IPS-20b (cell line): ENCODE data around the gene CD52.

Source experiments
- H3K27ac ChIP-seq: one replicate; pipeline ENCODE4 v1.5.1; 2013; ENCODE audit warnings: low read length
- H3K27me3 ChIP-seq: 2 replicates; pipeline ENCODE4 v1.6.1; 2013; ENCODE audit warnings: mild to moderate bottlenecking, low read length, inconsistent platforms; ENCODE audit not compliant: insufficient read depth
- H3K36me3 ChIP-seq: 2 replicates; pipeline ENCODE4 v1.6.1; 2013; ENCODE audit warnings: low read depth, mild to moderate bottlenecking, inconsistent platforms, low read length, moderate library complexity; ENCODE audit not compliant: insufficient read depth
- H3K4me1 ChIP-seq: 2 replicates; pipeline ENCODE4 v1.6.1; 2013; ENCODE audit warnings: mild to moderate bottlenecking, control low read depth, inconsistent platforms, low read length, moderate library complexity; ENCODE audit not compliant: insufficient read depth
- H3K4me3 ChIP-seq: 2 replicates; pipeline ENCODE4 v1.5.1; 2013; ENCODE audit warnings: mild to moderate bottlenecking, low read length, inconsistent platforms
- H3K9ac ChIP-seq: 2 replicates; pipeline ENCODE4 v1.6.1; 2013; ENCODE audit warnings: low read depth, mild to moderate bottlenecking, inconsistent platforms, low read length, moderate library complexity
- H3K9me3 ChIP-seq: 2 replicates; pipeline ENCODE4 v1.6.1; 2013; ENCODE audit warnings: mild to moderate bottlenecking, low read depth, low read length, inconsistent platforms; ENCODE audit not compliant: insufficient read depth

Gene CD52

DNA sequence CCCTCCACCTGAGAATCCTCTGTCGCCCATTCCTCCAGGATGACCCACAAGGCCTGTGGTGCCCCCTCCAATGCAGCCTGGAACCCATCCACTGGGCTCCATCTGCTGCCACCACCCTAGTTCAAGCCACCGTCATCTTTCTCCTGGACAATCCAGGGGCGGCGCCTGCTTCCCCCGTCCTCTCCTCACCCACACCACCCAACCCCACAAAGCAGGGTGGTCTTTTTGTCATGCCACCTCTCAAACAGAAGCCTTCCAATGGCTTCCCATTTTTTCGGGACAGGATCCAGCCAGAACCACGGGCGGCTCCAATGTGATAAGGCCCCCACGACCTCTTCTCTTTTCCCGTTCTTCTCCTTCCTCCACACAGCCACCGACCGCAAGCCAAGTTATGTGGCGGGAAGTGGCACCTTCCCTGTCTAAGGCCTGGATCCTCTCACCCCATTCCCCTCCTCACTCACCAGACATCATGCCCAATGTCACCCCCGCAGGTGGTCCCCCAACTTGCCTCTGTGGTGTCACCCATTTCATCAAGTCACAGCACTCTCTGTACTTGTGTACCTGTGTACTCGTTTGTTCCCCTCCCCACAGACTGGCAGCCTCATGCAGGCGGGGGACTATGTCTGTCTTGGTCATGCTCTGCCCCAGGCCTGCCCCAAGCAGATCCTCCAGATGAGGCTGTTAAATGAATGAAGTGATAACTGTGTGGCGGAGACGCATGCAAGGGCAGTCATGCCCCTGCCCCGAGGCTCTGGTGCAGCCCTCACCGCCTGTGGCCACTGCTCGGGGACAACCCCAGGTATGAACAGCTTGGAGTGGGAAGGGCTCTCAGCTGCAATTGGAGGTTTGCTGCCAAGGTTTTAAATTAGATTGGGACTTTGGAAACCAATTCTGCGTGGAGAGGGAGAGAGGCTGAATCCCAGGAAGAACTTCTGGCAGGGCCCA lies 22.3 kb upstream of the CD52 start:
- Histone ChIP-seq H3K9me3 (no peaks in the 10 kb centered on the region), H3K27ac (no peak overlapping the region), H3K27me3 (no peaks in the 10 kb centered on the region), H3K36me3 (no peaks in the 10 kb centered on the region), H3K4me1 (peaks cover under 1% of the 10 kb centered on the region; the same call in 1 of the 2 replicates), H3K4me3 (no peak overlapping the region), H3K9ac (no peak overlapping the region)

DNA sequence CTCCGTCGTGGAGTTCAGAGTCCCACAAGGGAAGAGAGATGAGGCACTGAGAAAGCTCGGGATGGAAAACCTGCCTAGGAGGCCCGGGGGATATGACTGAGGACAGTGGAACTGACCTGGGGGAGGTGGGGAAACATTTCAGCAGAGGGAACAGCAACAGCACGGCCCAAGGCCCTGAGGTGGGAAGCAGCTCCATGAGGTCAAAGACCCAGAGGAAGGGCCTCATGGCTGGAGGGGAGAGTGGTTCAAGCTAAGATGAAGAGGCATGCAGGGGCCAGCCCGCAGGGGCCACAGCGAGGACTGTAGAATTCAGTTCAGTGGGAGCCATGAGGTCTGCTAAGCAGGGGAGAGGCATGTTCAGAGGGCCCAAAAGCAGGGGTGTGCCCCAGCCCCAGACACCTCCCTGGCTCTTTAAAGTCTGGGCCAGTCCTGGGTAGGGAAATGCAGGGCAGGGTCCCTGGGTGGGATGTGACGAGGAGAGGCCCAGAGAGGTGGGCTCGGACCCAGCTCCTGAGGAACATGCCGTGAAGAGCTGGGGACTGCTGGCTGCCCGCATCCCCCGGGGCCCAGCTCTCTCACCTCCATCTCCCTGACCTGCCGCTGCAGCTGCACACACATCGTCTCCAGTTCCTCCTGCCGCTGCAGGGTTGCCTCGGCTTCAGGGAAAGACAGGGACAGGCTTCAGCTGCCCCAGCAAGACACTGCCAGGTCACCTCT lies 21.3 kb upstream of the CD52 start:
- H3K4me3 ChIP-seq = no peak overlapping the region
- no peaks in the 10 kb centered on the region for H3K36me3 ChIP-seq
- no peaks in the 10 kb centered on the region for H3K9me3 ChIP-seq
- no peak overlapping the region for H3K27ac ChIP-seq
- H3K27me3 ChIP-seq = no peaks in the 10 kb centered on the region
- H3K4me1 ChIP-seq = no peaks in the 10 kb centered on the region
- H3K9ac ChIP-seq = no peak overlapping the region

- no peak overlapping the region for H3K9ac ChIP-seq
- H3K4me3 ChIP-seq = no peak overlapping the region
- no peak overlapping the region for H3K27ac ChIP-seq
- no peaks in the 10 kb centered on the region for H3K27me3 ChIP-seq
- no peaks in the 10 kb centered on the region for H3K4me1 ChIP-seq
- no peaks in the 10 kb centered on the region for H3K36me3 ChIP-seq
- no peaks in the 10 kb centered on the region for H3K9me3 ChIP-seq
These were observed 20.5 kb upstream of the CD52 start for GRCh38 chr1:26297057-26297790.

DNA sequence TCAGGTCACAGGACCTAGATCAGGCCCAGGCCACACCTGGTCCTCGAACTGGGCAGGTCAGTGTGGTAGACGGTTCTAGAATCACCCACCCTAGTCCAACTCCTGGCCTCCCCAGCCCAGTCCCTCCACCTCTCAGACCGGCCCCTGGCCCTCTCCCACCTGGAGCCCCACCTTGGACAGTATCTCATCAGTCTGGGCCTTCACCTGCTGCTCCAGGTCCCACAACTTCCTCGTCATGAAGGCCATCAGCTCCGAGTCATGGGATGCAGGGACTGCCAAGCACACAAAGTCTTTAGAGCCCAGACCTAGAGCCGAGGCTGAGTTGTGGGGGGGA lies 20.0 kb upstream of the CD52 start:
- Histone ChIP-seq H3K9ac (no peak overlapping the region), H3K36me3 (no peaks in the 10 kb centered on the region), H3K27me3 (no peaks in the 10 kb centered on the region), H3K27ac (no peak overlapping the region), H3K4me1 (no peaks in the 10 kb centered on the region; the same call in 1 of the 2 replicates), H3K9me3 (no peaks in the 10 kb centered on the region), H3K4me3 (no peak overlapping the region)

- Histone ChIP-seq H3K36me3 (no peaks in the 10 kb centered on the region), H3K4me1 (peaks cover 1% of the 10 kb centered on the region), H3K27me3 (no peaks in the 10 kb centered on the region), H3K9ac (no peak overlapping the region), H3K9me3 (no peaks in the 10 kb centered on the region), H3K4me3 (no peak overlapping the region), H3K27ac (no peak overlapping the region)
These were observed 17.0 kb upstream of the CD52 start for GRCh38 chr1:26300578-26301275.

- Histone ChIP-seq H3K9ac (no peak overlapping the region), H3K4me1 (peaks cover 10% of the 10 kb centered on the region), H3K36me3 (no peaks in the 10 kb centered on the region)
These were observed 14.9 kb upstream of the CD52 start for GRCh38 chr1:26302733-26303405.

GRCh38 chr1:26305667-26306289 lies 12.0 kb upstream of the CD52 start:
- peak overlapping the region; percentile 90 for H3K4me3 ChIP-seq
- peaks cover 10% of the 10 kb centered on the region for H3K4me1 ChIP-seq
- no peaks in the 10 kb centered on the region for H3K36me3 ChIP-seq
- peak overlapping the region; percentile 81; the same call in 1 of the 2 replicates for H3K9ac ChIP-seq
- no peak overlapping the region for H3K27ac ChIP-seq
- H3K9me3 ChIP-seq = no peaks in the 10 kb centered on the region
- no peaks in the 10 kb centered on the region for H3K27me3 ChIP-seq

More at GRCh38 chr1:26302733-26303405, 14.9 kb upstream of the CD52 start:
- Histone ChIP-seq H3K9me3 (no peaks in the 10 kb centered on the region), H3K4me3 (no peak overlapping the region), H3K27ac (no peak overlapping the region), H3K27me3 (no peaks in the 10 kb centered on the region)

DNA sequence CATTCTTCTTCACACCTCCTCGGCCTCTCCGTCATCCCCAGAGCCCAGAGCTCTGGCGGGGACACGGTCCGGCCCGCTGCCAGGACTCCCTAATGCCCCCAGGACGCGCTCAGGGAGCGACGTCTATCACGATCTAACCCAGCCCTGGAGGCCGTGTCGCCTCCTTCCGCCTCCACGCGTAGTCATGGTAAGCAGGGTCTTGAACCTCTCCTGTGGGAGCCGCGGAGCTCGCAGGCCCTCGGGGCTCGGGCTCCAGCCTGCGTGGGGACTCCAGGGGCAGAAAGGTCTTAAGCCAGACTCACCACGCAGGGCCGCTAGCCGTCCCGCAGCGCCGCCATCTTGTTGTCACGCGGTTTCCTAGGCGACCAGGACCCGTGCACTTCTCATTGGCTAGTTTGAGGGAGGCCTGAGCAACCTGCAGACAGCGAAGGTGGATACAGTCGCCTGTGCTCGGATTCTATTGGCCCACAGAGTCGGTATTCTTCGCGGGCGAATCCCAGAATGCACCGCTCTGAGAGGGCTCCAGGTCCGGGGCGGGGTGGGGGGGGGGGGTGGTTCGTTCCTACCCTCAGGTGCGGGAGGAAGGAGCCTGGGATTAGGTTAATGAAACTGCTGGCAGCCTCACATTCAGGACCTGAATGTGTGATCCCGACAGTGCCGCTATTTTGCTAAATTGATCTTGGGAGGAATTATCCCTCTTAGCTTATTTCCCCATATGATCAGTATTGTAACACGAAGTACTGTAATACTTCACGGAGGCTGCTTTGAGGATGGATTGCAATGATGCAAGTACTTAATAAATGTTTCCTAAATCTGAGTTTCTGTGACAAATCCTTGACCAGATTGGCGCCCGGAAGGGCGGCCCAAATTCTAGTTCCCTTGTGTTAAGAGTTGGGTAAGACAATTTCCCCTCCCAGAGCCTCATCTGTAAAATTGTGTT lies 11.2 kb upstream of the CD52 start, which contains the start of gene UBXN11:
TSS of gene UBXN11 (minus strand) at position 347 of the 940 bp plus-strand sequence. CDS start 3,753 bp downstream, outside the sequence.
- H3K4me3 ChIP-seq = peak within 1 kb of the TSS; percentile 90
- H3K27ac ChIP-seq = peak within 1 kb of the TSS; percentile 69
- no peaks in the 10 kb centered on the region for H3K27me3 ChIP-seq
- H3K36me3 ChIP-seq = no peaks in the 10 kb centered on the region
- peaks cover 10% of the 10 kb centered on the region for H3K4me1 ChIP-seq
- no peaks in the 10 kb centered on the region for H3K9me3 ChIP-seq
- H3K9ac ChIP-seq = peak within 1 kb of the TSS; percentile 84; the same call in 1 of the 2 replicates

GRCh38 chr1:26307363-26307781 lies 10.4 kb upstream of the CD52 start:
- H3K9ac ChIP-seq = peak overlapping the region; percentile 84; the same call in 1 of the 2 replicates
- H3K4me1 ChIP-seq = peaks cover 10% of the 10 kb centered on the region
- H3K36me3 ChIP-seq = no peaks in the 10 kb centered on the region
- H3K4me3 ChIP-seq = peak overlapping the region; percentile 90
- H3K27ac ChIP-seq = peak overlapping the region; percentile 69
- H3K27me3 ChIP-seq = no peaks in the 10 kb centered on the region
- H3K9me3 ChIP-seq = no peaks in the 10 kb centered on the region
